Activated naive CD8-positive, alpha-beta T cell treated with anti-CD3 and anti-CD28 coated beads for 36 hours (primary cell): ENCODE measurements around the gene CCDC142. TPM values are rescaled to one million over a fixed set of nuclear protein-coding genes. Genes with fewer than 3 reads are reported as not detected.
"Not testable (repeated sequence)": the region's sequence is repeated elsewhere in the genome, so short reads cannot be mapped to it uniquely, and the experiment has no call there.

ENCODE experiments used
- DNase-seq: peaks from one replicate; pipeline ENCODE4 v3.0.0; 2021
- H3K27ac Mint-ChIP-seq: one replicate; pipeline ENCODE4 v1.8.0; 2022; ENCODE audit warnings: mild to moderate bottlenecking, moderate library complexity, mixed read lengths
- H3K27me3 Mint-ChIP-seq: one replicate; pipeline ENCODE4 v1.8.0; 2022; ENCODE audit warnings: mild to moderate bottlenecking, mixed read lengths
- H3K36me3 Mint-ChIP-seq: one replicate; pipeline ENCODE4 v1.8.0; 2021; ENCODE audit warnings: mild to moderate bottlenecking, mixed read lengths
- H3K4me1 Mint-ChIP-seq: one replicate; pipeline ENCODE4 v1.8.0; 2021; ENCODE audit warnings: mixed read lengths
- H3K4me3 Mint-ChIP-seq: one replicate; pipeline ENCODE4 v1.8.0; 2022; ENCODE audit warnings: mild to moderate bottlenecking, moderate library complexity, mixed read lengths
- H3K9me3 Mint-ChIP-seq: one replicate; pipeline ENCODE4 v1.8.0; 2022; ENCODE audit warnings: mixed read lengths
- total RNA-seq, 2 experiments: library from RNA; stranded (reverse); gene quantifications; one replicate each; pipeline ENCODE4 v1.2.3, GENCODE V29; 2021

Gene CCDC142
- total RNA-seq, 2 experiments from 2014 or later = 8.0 to 11.8 TPM

- H3K27me3 Mint-ChIP-seq = no peaks in the 10 kb centered on the region
- DNase-seq = peak; percentile 95
- H3K36me3 Mint-ChIP-seq = peaks cover 29% of the 10 kb centered on the region
- H3K9me3 Mint-ChIP-seq = no peaks in the 10 kb centered on the region
- H3K4me3 Mint-ChIP-seq = peak within 1 kb of the TSS; percentile 98
- peaks cover 6% of the 10 kb centered on the region for H3K4me1 Mint-ChIP-seq
- H3K27ac Mint-ChIP-seq = peak within 1 kb of the TSS; percentile 97
Observed at GRCh38 chr2:74472086-74472944, 10.5 kb downstream of the CCDC142 start, which contains the start of gene MRPL53. MRPL53 (minus strand) TSS chr2:74472680; CDS start chr2:74472660, 20 bp downstream.

DNA sequence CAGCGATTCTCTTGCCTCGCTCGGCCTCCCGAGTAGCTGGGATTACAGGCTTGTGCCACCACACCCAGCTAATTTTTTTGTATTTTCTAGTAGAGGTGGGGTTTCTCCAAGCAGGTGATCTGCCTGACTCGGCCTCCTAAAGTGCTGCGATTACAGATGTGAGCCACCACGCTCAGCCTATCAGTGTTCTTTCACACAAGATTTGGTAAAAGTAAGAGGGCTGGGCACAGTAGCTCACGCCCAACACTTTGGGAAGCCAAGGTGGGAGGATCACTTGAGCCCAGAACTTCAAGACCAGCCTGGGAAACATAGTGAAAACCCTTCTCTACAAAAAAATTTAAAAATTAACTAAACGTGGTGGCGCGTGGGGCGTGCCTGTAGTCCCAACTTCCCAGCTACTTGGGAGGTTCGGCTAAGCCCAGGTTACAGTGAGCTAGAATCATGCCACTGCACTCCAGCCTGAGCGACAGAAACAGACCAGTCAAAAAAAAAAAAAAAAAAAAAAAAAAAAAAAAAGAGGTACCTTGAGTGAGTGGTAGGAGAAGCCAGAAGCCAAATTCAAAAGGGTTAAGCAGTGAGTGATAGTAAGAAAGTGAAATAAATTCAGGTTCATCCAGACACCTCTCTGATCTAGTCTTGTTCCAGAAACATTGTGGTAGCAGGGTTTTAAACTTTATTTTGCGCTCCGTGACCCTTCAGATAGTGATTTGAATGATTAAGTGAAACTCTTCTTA lies 11.3 kb downstream of the CCDC142 start:
- Mint-ChIP-seq H3K4me3 (peak overlapping the region; percentile 98), H3K4me1 (peaks cover 9% of the 10 kb centered on the region), H3K9me3 (no peaks in the 10 kb centered on the region), H3K36me3 (peaks cover 26% of the 10 kb centered on the region), H3K27me3 (no peaks in the 10 kb centered on the region), H3K27ac (peak overlapping the region; percentile 97)
- DNase-seq = no peak

- Mint-ChIP-seq H3K27ac (peak overlapping the region; percentile 55), H3K36me3 (peaks cover 26% of the 10 kb centered on the region), H3K4me3 (peak overlapping the region; percentile 44)
- DNase-seq, H3K4me1 Mint-ChIP-seq, H3K9me3 Mint-ChIP-seq, H3K27me3 Mint-ChIP-seq: not testable (repeated sequence)
Observed at GRCh38 chr2:74470742-74471141, 12.1 kb downstream of the CCDC142 start.

DNA sequence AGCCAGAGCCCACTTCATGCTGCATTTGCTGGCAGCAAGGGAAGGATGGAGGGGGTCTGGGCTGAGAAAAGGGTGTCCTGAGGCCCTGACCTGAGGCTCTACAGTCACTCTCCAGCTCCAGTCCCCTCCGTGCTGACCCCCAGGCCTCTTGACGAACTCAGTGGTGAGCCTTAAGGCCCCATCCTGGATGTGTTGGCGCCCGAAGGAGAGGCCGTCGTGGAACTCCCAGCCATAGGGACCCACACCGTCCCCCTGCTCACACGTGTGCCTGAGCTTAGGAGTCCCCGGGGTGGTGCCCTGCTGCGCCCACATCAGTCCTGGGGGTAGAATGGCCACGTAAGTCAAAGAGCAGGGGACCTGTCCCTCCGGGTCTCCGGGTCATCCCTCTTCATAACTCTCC lies 18.4 kb downstream of the CCDC142 start:
- no peak for DNase-seq

GRCh38 chr2:74462786-74463105 lies 20.1 kb downstream of the CCDC142 start:
- Mint-ChIP-seq H3K36me3 (peaks cover 4% of the 10 kb centered on the region), H3K27ac (no peak overlapping the region), H3K4me3 (no peak overlapping the region), H3K27me3 (peaks cover 5% of the 10 kb centered on the region), H3K9me3 (no peaks in the 10 kb centered on the region), H3K4me1 (peaks cover 30% of the 10 kb centered on the region)
- no peak for DNase-seq

More for the DNA sequence above, 18.4 kb downstream of the CCDC142 start:
- Mint-ChIP-seq H3K4me1 (peaks cover 19% of the 10 kb centered on the region), H3K4me3 (peak overlapping the region; percentile 98), H3K36me3 (peaks cover 4% of the 10 kb centered on the region), H3K27me3 (no peaks in the 10 kb centered on the region), H3K9me3 (no peaks in the 10 kb centered on the region), H3K27ac (peak overlapping the region; percentile 84)

- peaks cover 30% of the 10 kb centered on the region for H3K4me1 Mint-ChIP-seq
- H3K4me3 Mint-ChIP-seq = no peak overlapping the region
- H3K9me3 Mint-ChIP-seq = no peaks in the 10 kb centered on the region
- no peak for DNase-seq
- peaks cover 5% of the 10 kb centered on the region for H3K27me3 Mint-ChIP-seq
- H3K36me3 Mint-ChIP-seq = peaks cover 6% of the 10 kb centered on the region
- H3K27ac Mint-ChIP-seq = no peak overlapping the region
Observed at GRCh38 chr2:74462054-74462785, 20.6 kb downstream of the CCDC142 start.

GRCh38 chr2:74461187-74462053 lies 21.4 kb downstream of the CCDC142 start:
- no peak for DNase-seq
- Mint-ChIP-seq H3K4me3 (no peak overlapping the region), H3K9me3 (no peaks in the 10 kb centered on the region), H3K27ac (no peak overlapping the region), H3K36me3 (peaks cover 8% of the 10 kb centered on the region), H3K27me3 (peaks cover 5% of the 10 kb centered on the region), H3K4me1 (peaks cover 35% of the 10 kb centered on the region)

DNA sequence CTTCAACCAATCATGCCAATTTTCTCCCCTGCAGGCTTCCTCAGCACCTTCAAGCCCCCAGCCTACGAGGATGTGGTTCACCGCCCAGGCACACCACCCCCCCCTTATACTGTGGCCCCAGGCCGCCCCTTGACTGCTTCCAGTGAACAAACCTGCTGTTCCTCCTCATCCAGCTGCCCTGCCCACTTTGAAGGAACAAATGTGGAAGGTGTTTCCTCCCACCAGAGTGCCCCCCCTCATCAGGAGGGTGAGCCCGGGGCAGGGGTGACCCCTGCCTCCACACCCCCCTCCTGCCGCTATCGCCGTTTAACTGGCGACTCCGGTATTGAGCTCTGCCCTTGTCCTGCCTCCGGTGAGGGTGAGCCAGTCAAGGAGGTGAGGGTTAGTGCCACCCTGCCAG lies 22.6 kb downstream of the CCDC142 start:
- H3K4me3 Mint-ChIP-seq = peak overlapping the region; percentile 98
- peaks cover 47% of the 10 kb centered on the region for H3K4me1 Mint-ChIP-seq
- H3K27ac Mint-ChIP-seq = peak overlapping the region; percentile 34
- not testable (repeated sequence) for DNase-seq, H3K27me3 Mint-ChIP-seq, H3K9me3 Mint-ChIP-seq
- peaks cover 14% of the 10 kb centered on the region for H3K36me3 Mint-ChIP-seq

DNA sequence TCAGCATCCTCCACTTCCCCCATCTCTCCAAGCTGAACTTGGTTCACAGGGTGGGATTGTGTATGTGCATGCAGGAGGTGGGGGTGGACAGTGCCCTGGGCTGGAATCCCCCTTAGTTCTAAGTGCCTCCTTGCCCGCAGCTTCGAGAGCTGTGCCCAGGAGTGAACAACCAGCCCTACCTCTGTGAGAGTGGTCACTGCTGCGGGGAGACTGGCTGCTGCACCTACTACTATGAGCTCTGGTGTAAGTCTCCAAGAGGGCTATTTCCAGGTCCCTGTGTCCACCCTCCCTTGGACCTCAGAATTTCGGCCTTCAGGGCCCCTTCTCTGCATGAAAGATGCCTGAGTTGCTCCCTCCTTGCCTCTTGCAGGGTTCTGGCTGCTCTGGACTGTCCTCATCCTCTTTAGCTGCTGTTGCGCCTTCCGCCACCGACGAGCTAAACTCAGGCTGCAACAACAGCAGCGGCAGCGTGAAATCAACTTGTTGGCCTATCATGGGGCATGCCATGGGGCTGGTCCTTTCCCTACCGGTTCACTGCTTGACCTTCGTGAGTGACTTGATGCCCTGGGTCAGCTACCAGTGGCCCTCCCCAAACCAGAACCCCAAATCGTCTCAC lies 23.2 kb downstream of the CCDC142 start:
- DNase-seq, H3K27ac Mint-ChIP-seq, H3K27me3 Mint-ChIP-seq, H3K9me3 Mint-ChIP-seq: not testable (repeated sequence)
- Mint-ChIP-seq H3K4me1 (peaks cover 48% of the 10 kb centered on the region), H3K36me3 (peaks cover 17% of the 10 kb centered on the region), H3K4me3 (peak overlapping the region; percentile 98)

DNA sequence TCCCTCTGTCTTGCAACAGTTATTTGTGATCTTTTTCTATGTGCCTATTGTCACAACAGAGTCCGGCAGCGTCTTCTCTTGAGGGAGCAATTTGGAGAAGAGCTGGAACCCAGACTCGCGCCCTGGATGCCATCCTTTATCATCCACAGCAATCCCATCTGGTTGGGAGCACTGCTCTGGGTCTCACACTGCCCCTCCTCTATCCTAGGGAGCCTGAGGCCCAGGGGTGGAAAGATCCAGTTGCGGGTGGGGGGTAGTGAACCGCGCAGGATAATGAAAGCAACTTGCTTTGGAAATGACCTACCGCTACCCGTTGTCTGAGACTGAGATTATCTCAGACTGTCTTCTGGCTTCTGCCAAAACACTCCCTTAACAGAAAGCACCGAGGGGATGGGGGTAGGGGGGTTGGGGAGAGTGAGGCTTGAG lies 23.8 kb downstream of the CCDC142 start:
- H3K36me3 Mint-ChIP-seq = peaks cover 15% of the 10 kb centered on the region
- H3K27me3 Mint-ChIP-seq = peaks cover 5% of the 10 kb centered on the region
- H3K4me1 Mint-ChIP-seq = peaks cover 49% of the 10 kb centered on the region
- no peak for DNase-seq
- H3K27ac Mint-ChIP-seq = peak overlapping the region; percentile 99
- peak overlapping the region; percentile 98 for H3K4me3 Mint-ChIP-seq
- H3K9me3 Mint-ChIP-seq = no peaks in the 10 kb centered on the region

DNA sequence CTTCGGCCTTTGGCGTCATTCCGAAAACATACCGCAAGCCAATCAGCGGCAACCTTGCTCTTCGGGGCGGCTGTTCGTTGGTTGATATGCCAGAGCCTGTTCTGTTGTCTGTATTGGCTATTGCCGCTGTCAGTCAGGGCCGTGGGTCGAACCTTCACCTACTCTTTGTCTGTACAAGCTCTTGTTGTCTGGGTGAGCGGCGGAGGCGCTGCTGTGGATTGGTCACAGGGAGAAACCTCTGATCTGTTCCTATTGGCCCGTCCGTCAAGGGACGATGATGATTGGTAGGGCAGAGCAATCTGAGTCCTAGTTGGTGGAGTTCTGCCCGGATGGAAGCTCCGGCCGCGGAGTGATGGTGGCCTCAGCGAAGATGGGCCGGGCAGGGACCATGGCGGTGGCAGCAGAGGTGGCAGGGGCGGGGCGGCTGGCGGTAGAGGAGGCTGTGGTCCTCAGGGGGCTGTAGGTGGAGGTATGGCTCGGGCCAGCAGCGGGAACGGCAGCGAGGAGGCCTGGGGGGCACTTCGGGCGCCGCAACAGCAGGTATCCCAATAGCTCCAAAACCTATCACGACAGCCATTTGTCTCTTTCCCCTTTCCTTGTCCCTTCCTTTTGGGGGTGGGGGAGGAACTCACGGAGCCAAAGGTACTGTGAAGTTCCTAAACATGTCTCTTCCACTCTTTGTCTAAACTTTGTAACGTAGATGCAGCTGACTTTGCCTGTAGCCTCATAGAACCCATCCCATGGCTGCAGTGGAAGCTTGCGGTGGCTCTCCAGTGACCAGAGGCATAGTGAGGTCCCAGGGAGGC lies 24.5 kb downstream of the CCDC142 start, which contains the start of gene WBP1:
WBP1 (plus strand) TSS at position 307 of the 806 bp plus-strand sequence; CDS start at position 472, 165 bp downstream.
- DNase-seq = peak; percentile 99
- H3K27me3 Mint-ChIP-seq = peaks cover 5% of the 10 kb centered on the region
- peak within 1 kb of the TSS; percentile 98 for H3K4me3 Mint-ChIP-seq
- H3K36me3 Mint-ChIP-seq = peaks cover 13% of the 10 kb centered on the region
- peaks cover 46% of the 10 kb centered on the region for H3K4me1 Mint-ChIP-seq
- H3K9me3 Mint-ChIP-seq = no peaks in the 10 kb centered on the region
- H3K27ac Mint-ChIP-seq = peak within 1 kb of the TSS; percentile 99

DNA sequence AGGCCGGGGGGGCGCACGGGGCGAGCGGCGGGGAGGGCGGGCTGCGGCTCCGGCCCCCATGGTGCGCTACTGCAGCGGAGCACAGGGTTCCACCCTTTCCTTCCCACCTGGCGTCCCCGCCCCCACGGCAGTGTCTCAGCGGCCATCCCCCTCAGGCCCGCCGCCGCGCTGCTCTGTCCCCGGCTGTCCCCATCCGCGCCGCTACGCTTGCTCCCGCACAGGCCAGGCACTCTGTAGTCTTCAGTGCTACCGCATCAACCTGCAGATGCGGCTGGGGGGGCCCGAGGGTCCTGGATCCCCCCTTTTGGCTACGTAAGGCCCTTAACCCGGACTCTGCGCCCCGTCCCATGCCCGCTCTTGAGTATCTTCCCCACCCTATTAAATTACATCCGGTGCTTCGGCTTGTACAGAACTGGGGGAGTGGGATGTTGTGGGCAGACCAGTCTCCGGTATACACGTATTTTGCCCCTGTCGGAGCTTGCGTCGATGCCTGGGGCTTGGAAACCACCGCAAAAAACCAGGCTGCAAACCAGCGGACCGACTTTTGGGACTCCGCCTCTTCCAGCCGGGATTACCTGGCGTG lies 25.2 kb downstream of the CCDC142 start:
- Mint-ChIP-seq H3K36me3 (peaks cover 13% of the 10 kb centered on the region), H3K27me3 (peaks cover 5% of the 10 kb centered on the region), H3K9me3 (no peaks in the 10 kb centered on the region), H3K4me1 (peaks cover 43% of the 10 kb centered on the region), H3K4me3 (peak overlapping the region; percentile 98), H3K27ac (peak overlapping the region; percentile 99)
- DNase-seq = peak; percentile 89

- H3K4me1 Mint-ChIP-seq = peaks cover 47% of the 10 kb centered on the region
- no peaks in the 10 kb centered on the region for H3K9me3 Mint-ChIP-seq
- H3K4me3 Mint-ChIP-seq = peak overlapping the region; percentile 98
- peaks cover 13% of the 10 kb centered on the region for H3K36me3 Mint-ChIP-seq
- H3K27me3 Mint-ChIP-seq = peaks cover 5% of the 10 kb centered on the region
- peak overlapping the region; percentile 99 for H3K27ac Mint-ChIP-seq
- no peak for DNase-seq
Observed at GRCh38 chr2:74457129-74457548, 25.7 kb downstream of the CCDC142 start.
